Neural cell (in vitro differentiated cells): ENCODE data around the gene CSMD2. TPM values are rescaled to one million over a fixed set of nuclear protein-coding genes. Genes with fewer than 3 reads are reported as not detected.

ENCODE experiments used
- H2AFZ ChIP-seq: fragments of 200-600, 300-800 bp; sonication (generic), shearing (Covaris generic); 2 replicates; pipeline ENCODE4 v1.6.0; 2014; ENCODE audit warnings: low read depth, mild to moderate bottlenecking, antibody characterized with exemption, low read length, moderate library complexity
- H3F3A ChIP-seq: fragments of 200-600 bp; shearing (Covaris generic); 2 replicates; pipeline ENCODE4 v1.6.1; 2016; ENCODE audit warnings: mild to moderate bottlenecking, moderate library complexity, mixed read lengths, antibody characterized with exemption, low read length; ENCODE audit not compliant: insufficient read depth, poor library complexity, severe bottlenecking
- H3K27ac ChIP-seq: fragments of 200-600, 300-800 bp; sonication (generic), shearing (Covaris generic); 2 replicates; pipeline ENCODE4 v1.5.1; 2014; ENCODE audit warnings: mild to moderate bottlenecking, low read length, moderate library complexity
- H3K27me3 ChIP-seq: fragments of 300-800, 200-600 bp; sonication (generic), shearing (Covaris generic); 2 replicates; pipeline ENCODE4 v1.6.0; 2014; ENCODE audit warnings: mild to moderate bottlenecking, low read depth, low read length, moderate library complexity; ENCODE audit not compliant: insufficient read depth
- H3K36me3 ChIP-seq: fragments of 300-800, 200-600 bp; sonication (generic), shearing (Covaris generic); 2 replicates; pipeline ENCODE4 v1.5.1; 2014; ENCODE audit warnings: mild to moderate bottlenecking, antibody characterized with exemption, low read length, moderate library complexity; ENCODE audit not compliant: insufficient read depth
- H3K4me2 ChIP-seq: fragments of 300-800, 200-600 bp; sonication (generic), shearing (Covaris generic); 2 replicates; pipeline ENCODE4 v1.6.0; 2014; ENCODE audit warnings: mild to moderate bottlenecking, low read length
- H3K4me3 ChIP-seq: fragments of 300-800, 200-600 bp; sonication (generic), shearing (Covaris generic); 2 replicates; pipeline ENCODE4 v1.5.1; 2014; ENCODE audit warnings: mild to moderate bottlenecking, low read length, moderate library complexity
- H3K79me2 ChIP-seq: fragments of 200-600 bp; shearing (Covaris generic); replicated peaks from 2 replicates; pipeline ENCODE4 v1.6.0; 2014; ENCODE audit warnings: mild to moderate bottlenecking, low read length, moderate library complexity; ENCODE audit not compliant: insufficient read depth
- H3K9ac ChIP-seq: fragments of 300-800, 200-600 bp; sonication (generic), shearing (Covaris generic); 2 replicates; pipeline ENCODE4 v1.6.1; 2016; ENCODE audit warnings: mild to moderate bottlenecking, low read length, mixed read lengths
- H3K9me2 ChIP-seq: fragments of 200-600 bp; shearing (Covaris generic); 2 replicates; pipeline ENCODE4 v1.6.1; 2016; ENCODE audit warnings: mild to moderate bottlenecking, low read length, mixed read lengths; ENCODE audit not compliant: insufficient read depth
- H3K9me3 ChIP-seq: fragments of 200-600, 300-800 bp; sonication (generic), shearing (Covaris generic); 2 replicates; pipeline ENCODE4 v1.6.1; 2016; ENCODE audit warnings: mild to moderate bottlenecking, mixed run types, low read length, moderate library complexity, mixed read lengths
- H4K20me1 ChIP-seq: fragments of 200-600 bp; shearing (Covaris generic); 2 replicates; pipeline ENCODE4 v1.6.1; 2016; ENCODE audit warnings: mild to moderate bottlenecking, mixed run types; ENCODE audit not compliant: insufficient read depth
- EP300 ChIP-seq: fragments of 450-650 bp; conservative IDR thresholded peaks from 2 replicates; pipeline ENCODE4 v1.6.1; 2014; ENCODE audit warnings: antibody characterized with exemption, mild to moderate bottlenecking, moderate library complexity; ENCODE audit not compliant: poor library complexity, severe bottlenecking
- EZH2 ChIP-seq: fragments of 200-600, 300-800 bp; shearing (Covaris generic), sonication (generic); IDR thresholded peaks from 2 replicates; pipeline ENCODE4 v1.6.1; 2014; ENCODE audit warnings: antibody characterized with exemption, low read length, borderline replicate concordance, mild to moderate bottlenecking; ENCODE audit not compliant: insufficient read depth, poor library complexity, severe bottlenecking
- MXI1 ChIP-seq: fragments of 450-650 bp; conservative IDR thresholded peaks from 2 replicates; pipeline ENCODE4 v1.6.1; 2014; ENCODE audit warnings: antibody characterized with exemption, mild to moderate bottlenecking; ENCODE audit not compliant: poor library complexity, severe bottlenecking
- POLR2AphosphoS5 ChIP-seq: IDR thresholded peaks from 2 replicates; pipeline ENCODE4 v1.6.1; 2012
- RAD21 ChIP-seq: fragments of 450-650 bp; conservative IDR thresholded peaks from 2 replicates; pipeline ENCODE4 v1.6.1; 2014; ENCODE audit warnings: antibody characterized with exemption, mild to moderate bottlenecking, moderate library complexity
- SMC3 ChIP-seq: fragments of 450-650 bp; conservative IDR thresholded peaks from 2 replicates; pipeline ENCODE4 v1.6.1; 2014; ENCODE audit warnings: antibody characterized with exemption, mild to moderate bottlenecking, moderate library complexity; ENCODE audit not compliant: poor library complexity
- TAF1 ChIP-seq: IDR thresholded peaks from 2 replicates; pipeline ENCODE4 v1.6.1; 2012; ENCODE audit warnings: low read depth
- polyA plus RNA-seq: library from polyadenylated mRNA; depleted of rRNA; stranded (reverse); fragments of >200 nt; gene quantifications from 2 replicates; pipeline ENCODE4 v1.2.3, GENCODE V29; 2014
- TF ChIP-seq, protein P1 (sequence below): fragments of 450-650 bp; IDR thresholded peaks from 2 replicates; pipeline ENCODE4 v1.5.1; 2014; ENCODE audit warnings: antibody characterized with exemption, mild to moderate bottlenecking, moderate library complexity; ENCODE audit not compliant: poor library complexity, severe bottlenecking
- TF ChIP-seq, protein P2 (sequence below): IDR thresholded peaks from 2 replicates; pipeline ENCODE4 v1.6.1; 2012; ENCODE audit warnings: borderline replicate concordance

CSMD2 gene
- polyA plus RNA-seq, 1 donor from 2014 or later: 9.6 TPM

DNA sequence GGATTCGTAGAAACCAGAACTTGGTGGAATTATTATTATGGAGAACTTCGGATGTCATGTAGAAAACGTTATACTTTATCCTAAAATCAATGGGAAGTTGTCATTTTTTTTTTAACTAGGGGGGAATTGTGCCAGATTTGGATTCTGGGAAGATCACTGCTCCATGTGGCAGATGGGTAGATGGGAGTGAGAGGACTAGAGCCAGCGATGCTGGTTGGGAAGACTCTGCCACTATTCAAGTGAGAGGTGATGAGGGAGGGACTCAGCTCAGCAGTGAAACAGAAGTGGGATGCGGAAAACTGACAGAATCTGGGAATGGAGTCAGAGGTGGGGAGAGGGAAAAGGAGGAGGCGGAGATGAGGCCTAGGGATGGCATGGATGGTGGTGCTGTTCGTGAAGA lies 382.3 kb downstream of the CSMD2 start:
- Histone ChIP-seq H3K9me3 (no peaks in the 10 kb centered on the region), H3K79me2 (no peaks in the 10 kb centered on the region), H4K20me1 (no peaks in the 10 kb centered on the region), H2AFZ (no peak overlapping the region), H3K9ac (no peak overlapping the region), H3K27ac (no peak overlapping the region), H3K27me3 (no peaks in the 10 kb centered on the region), H3K4me2 (no peak overlapping the region), H3K9me2 (no peaks in the 10 kb centered on the region), H3F3A (no peaks in the 10 kb centered on the region), H3K36me3 (no peaks in the 10 kb centered on the region), H3K4me3 (no peak overlapping the region)
- TF ChIP-seq RAD21 (no peak), SMC3 (no peak), TAF1 (no peak), MXI1 (no peak), EZH2 (no peak), POLR2AphosphoS5 (no peak), EP300 (no peak)
- TF ChIP-seq, protein P1, sequence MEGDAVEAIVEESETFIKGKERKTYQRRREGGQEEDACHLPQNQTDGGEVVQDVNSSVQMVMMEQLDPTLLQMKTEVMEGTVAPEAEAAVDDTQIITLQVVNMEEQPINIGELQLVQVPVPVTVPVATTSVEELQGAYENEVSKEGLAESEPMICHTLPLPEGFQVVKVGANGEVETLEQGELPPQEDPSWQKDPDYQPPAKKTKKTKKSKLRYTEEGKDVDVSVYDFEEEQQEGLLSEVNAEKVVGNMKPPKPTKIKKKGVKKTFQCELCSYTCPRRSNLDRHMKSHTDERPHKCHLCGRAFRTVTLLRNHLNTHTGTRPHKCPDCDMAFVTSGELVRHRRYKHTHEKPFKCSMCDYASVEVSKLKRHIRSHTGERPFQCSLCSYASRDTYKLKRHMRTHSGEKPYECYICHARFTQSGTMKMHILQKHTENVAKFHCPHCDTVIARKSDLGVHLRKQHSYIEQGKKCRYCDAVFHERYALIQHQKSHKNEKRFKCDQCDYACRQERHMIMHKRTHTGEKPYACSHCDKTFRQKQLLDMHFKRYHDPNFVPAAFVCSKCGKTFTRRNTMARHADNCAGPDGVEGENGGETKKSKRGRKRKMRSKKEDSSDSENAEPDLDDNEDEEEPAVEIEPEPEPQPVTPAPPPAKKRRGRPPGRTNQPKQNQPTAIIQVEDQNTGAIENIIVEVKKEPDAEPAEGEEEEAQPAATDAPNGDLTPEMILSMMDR: no peak
- TF ChIP-seq, protein P2, sequence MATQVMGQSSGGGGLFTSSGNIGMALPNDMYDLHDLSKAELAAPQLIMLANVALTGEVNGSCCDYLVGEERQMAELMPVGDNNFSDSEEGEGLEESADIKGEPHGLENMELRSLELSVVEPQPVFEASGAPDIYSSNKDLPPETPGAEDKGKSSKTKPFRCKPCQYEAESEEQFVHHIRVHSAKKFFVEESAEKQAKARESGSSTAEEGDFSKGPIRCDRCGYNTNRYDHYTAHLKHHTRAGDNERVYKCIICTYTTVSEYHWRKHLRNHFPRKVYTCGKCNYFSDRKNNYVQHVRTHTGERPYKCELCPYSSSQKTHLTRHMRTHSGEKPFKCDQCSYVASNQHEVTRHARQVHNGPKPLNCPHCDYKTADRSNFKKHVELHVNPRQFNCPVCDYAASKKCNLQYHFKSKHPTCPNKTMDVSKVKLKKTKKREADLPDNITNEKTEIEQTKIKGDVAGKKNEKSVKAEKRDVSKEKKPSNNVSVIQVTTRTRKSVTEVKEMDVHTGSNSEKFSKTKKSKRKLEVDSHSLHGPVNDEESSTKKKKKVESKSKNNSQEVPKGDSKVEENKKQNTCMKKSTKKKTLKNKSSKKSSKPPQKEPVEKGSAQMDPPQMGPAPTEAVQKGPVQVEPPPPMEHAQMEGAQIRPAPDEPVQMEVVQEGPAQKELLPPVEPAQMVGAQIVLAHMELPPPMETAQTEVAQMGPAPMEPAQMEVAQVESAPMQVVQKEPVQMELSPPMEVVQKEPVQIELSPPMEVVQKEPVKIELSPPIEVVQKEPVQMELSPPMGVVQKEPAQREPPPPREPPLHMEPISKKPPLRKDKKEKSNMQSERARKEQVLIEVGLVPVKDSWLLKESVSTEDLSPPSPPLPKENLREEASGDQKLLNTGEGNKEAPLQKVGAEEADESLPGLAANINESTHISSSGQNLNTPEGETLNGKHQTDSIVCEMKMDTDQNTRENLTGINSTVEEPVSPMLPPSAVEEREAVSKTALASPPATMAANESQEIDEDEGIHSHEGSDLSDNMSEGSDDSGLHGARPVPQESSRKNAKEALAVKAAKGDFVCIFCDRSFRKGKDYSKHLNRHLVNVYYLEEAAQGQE: no peak

DNA sequence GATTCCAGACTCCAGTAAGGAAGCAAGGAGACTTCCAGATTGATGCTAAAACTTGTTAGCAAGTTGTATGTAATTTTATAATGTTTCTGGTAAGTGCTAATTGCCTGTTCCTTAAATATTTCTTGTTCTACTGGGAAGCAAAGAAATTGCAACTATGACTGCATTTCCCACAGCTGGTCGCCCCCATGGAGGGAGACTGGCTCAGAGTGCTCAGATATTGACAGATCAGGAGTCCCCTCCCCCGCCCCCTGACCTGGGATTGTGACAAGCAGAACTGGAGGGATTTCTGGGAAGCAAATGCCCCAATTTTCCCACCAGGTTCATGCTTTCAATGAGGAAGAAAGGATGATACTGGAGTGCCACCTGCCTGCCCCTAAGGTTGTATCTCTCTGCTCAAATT lies 383.4 kb downstream of the CSMD2 start:
- Histone ChIP-seq H3K9me3 (no peaks in the 10 kb centered on the region), H4K20me1 (no peaks in the 10 kb centered on the region), H3K79me2 (no peaks in the 10 kb centered on the region), H3F3A (no peaks in the 10 kb centered on the region), H3K4me3 (no peak overlapping the region), H2AFZ (no peak overlapping the region), H3K4me2 (no peak overlapping the region), H3K27me3 (no peaks in the 10 kb centered on the region), H3K27ac (no peak overlapping the region), H3K9ac (no peak overlapping the region), H3K9me2 (no peaks in the 10 kb centered on the region), H3K36me3 (no peaks in the 10 kb centered on the region)
- TF ChIP-seq, protein P1: no peak
- no peak for TF ChIP-seq MXI1
- TF ChIP-seq EP300: no peak
- no peak for TF ChIP-seq EZH2
- TF ChIP-seq TAF1: no peak
- no peak for TF ChIP-seq RAD21
- no peak for TF ChIP-seq SMC3
- no peak for TF ChIP-seq POLR2AphosphoS5
- TF ChIP-seq, protein P2: no peak
